SK-N-SH (cell line): ENCODE results near the gene ANK3. TPM values are rescaled to one million over a fixed set of nuclear protein-coding genes. Genes with fewer than 3 reads are reported as not detected.

Experiments
- CTCF ChIA-PET: fragments of 300-600, 350-600 bp; formaldehyde crosslinking; extraction: SDS; loops from one replicate; lab custom pipeline; 2021; lab: Yijun Ruan, JAX
- POLR2A ChIA-PET: fragments of 350-600 bp; sonication (Branson Sonifier 250); formaldehyde crosslinking; extraction: SDS; loops from one replicate; lab custom pipeline; 2020; ENCODE audit warnings: antibody characterized with exemption, inconsistent platforms; lab: Yijun Ruan, JAX
- DNase-seq: peaks from one replicate; pipeline ENCODE4 v3.0.0; 2012
- H2AFZ ChIP-seq: fragments of 200-600 bp; sonication (generic); 2 replicates; pipeline ENCODE4 v1.8.1; 2016; ENCODE audit warnings: antibody characterized with exemption, mild to moderate bottlenecking, low read depth
- H3F3A ChIP-seq: fragments of 200-600 bp; sonication (generic); replicated peaks from 2 replicates; pipeline ENCODE3; 2016; ENCODE audit warnings: antibody characterized with exemption, mild to moderate bottlenecking; ENCODE audit not compliant: insufficient read depth
- H3K27ac ChIP-seq, 2 experiments: fragments of 200-500 bp in 1 of 2; fragments of 200-600 bp in 1 of 2; sonication (Bioruptor generic) in 1 of 2; sonication (generic), shearing (Covaris generic) in 1 of 2; 2 replicates each; pipeline versions ENCODE4 v1.5.1 to v1.6.1; 2014 to 2016; ENCODE audit warnings: low read depth in 2 of 2, inconsistent platforms in 1 of 2, low read length in 1 of 2, mild to moderate bottlenecking in 1 of 2, mixed read lengths in 1 of 2
- H3K27me3 ChIP-seq: fragments of 200-600 bp; sonication (generic), shearing (Covaris generic); 2 replicates; pipeline ENCODE4 v1.6.1; 2016; ENCODE audit warnings: mixed run types; ENCODE audit not compliant: insufficient read depth
- H3K36me3 ChIP-seq, 2 experiments: fragments of 200-500 bp in 1 of 2; fragments of 200-600 bp in 1 of 2; sonication (Bioruptor generic) in 1 of 2; sonication (generic) in 1 of 2; replicated peaks in 1 of 2; 2 replicates each; pipeline versions ENCODE3 to v1.5.1; 2014 to 2016; ENCODE audit warnings: low read length in 1 of 2, mild to moderate bottlenecking in 1 of 2; ENCODE audit not compliant: insufficient read depth in 2 of 2, control insufficient read depth in 1 of 2
- H3K4me1 ChIP-seq, 2 experiments: fragments of 200-500 bp in 1 of 2; fragments of 200-600 bp in 1 of 2; sonication (Bioruptor generic) in 1 of 2; sonication (generic), shearing (Covaris generic) in 1 of 2; 2 replicates each; pipeline versions ENCODE4 v1.5.1 to v1.6.1; 2014 to 2016; ENCODE audit warnings: low read depth in 1 of 2, low read length in 1 of 2, mixed run types in 1 of 2; ENCODE audit not compliant: insufficient read depth in 2 of 2, control insufficient read depth in 1 of 2
- H3K4me2 ChIP-seq: fragments of 200-600 bp; sonication (generic), shearing (Covaris generic); 2 replicates; pipeline ENCODE4 v1.6.1; 2017; ENCODE audit warnings: mixed run types
- H3K4me3 ChIP-seq, 2 experiments: fragments of 200-500 bp in 1 of 2; fragments of 200-600 bp in 1 of 2; sonication (Bioruptor generic) in 1 of 2; sonication (generic), shearing (Covaris generic) in 1 of 2; 2 replicates each; pipeline versions ENCODE4 v1.5.1 to v1.8.1; 2014 to 2016; ENCODE audit warnings: low read depth in 2 of 2, inconsistent platforms in 1 of 2, low read length in 1 of 2, mild to moderate bottlenecking in 1 of 2, mixed read lengths in 1 of 2, moderate library complexity in 1 of 2
- H3K79me2 ChIP-seq: fragments of 200-600 bp; sonication (generic); 2 replicates; pipeline ENCODE4 v1.8.1; 2017; ENCODE audit warnings: mild to moderate bottlenecking; ENCODE audit not compliant: insufficient read depth
- H3K9ac ChIP-seq: fragments of 200-600 bp; sonication (generic); 2 replicates; pipeline ENCODE4 v1.6.1; 2017; ENCODE audit warnings: mixed run types
- H3K9me2 ChIP-seq: fragments of 200-600 bp; sonication (generic); 2 replicates; pipeline ENCODE4 v1.6.1; 2017; ENCODE audit warnings: mixed run types
- H3K9me3 ChIP-seq: fragments of 200-600 bp; sonication (generic); 2 replicates; pipeline ENCODE4 v1.6.1; 2017; ENCODE audit warnings: mixed run types, mild to moderate bottlenecking, moderate library complexity
- H4K20me1 ChIP-seq: fragments of 200-600 bp; sonication (generic); 2 replicates; pipeline ENCODE4 v1.6.1; 2017; ENCODE audit warnings: mild to moderate bottlenecking, mixed run types; ENCODE audit not compliant: insufficient read depth
- EP300 ChIP-seq, 2 experiments: IDR thresholded peaks; 2 replicates each; pipeline versions ENCODE4 v1.4.0 to v1.6.1; 2012; ENCODE audit warnings: borderline replicate concordance in 1 of 2, low read depth in 1 of 2, low read length in 1 of 2
- EZH2phosphoT487 ChIP-seq: fragments of 200-600 bp; sonication (generic); IDR thresholded peaks from 2 replicates; pipeline ENCODE4 v1.6.1; 2017; ENCODE audit warnings: low read depth, mixed run types, mild to moderate bottlenecking, antibody characterized with exemption, moderate library complexity, borderline replicate concordance
- FOSL2 ChIP-seq: IDR thresholded peaks from 2 replicates; pipeline ENCODE4 v1.4.0; 2012; ENCODE audit warnings: low read depth, mild to moderate bottlenecking, moderate library complexity, borderline replicate concordance
- FOXJ3 ChIP-seq: sonication (generic); formaldehyde crosslinking; IDR thresholded peaks from 2 replicates; pipeline ENCODE4 v1.5.1; 2020; ENCODE audit warnings: mild to moderate bottlenecking, missing genetic modification reagents
- FOXM1 ChIP-seq: IDR thresholded peaks from 2 replicates; pipeline ENCODE4 v1.4.0; 2012; ENCODE audit warnings: low read depth, mild to moderate bottlenecking
- MEF2A ChIP-seq: IDR thresholded peaks from 2 replicates; pipeline ENCODE4 v1.4.0; 2012; ENCODE audit warnings: low read depth, borderline replicate concordance
- MXI1 ChIP-seq: IDR thresholded peaks from 2 replicates; pipeline ENCODE4 v1.6.1; 2012; ENCODE audit warnings: mild to moderate bottlenecking, low read depth, low read length, improper control_type of control experiment
- NFIC ChIP-seq: IDR thresholded peaks from 2 replicates; pipeline ENCODE4 v1.4.0; 2012; ENCODE audit warnings: borderline replicate concordance
- NRF1 ChIP-seq: IDR thresholded peaks from 2 replicates; pipeline ENCODE4 v1.6.1; 2012; ENCODE audit warnings: low read depth, mild to moderate bottlenecking, low read length
- PBX3 ChIP-seq: IDR thresholded peaks from 2 replicates; pipeline ENCODE4; 2012
- RAD21 ChIP-seq: IDR thresholded peaks from 2 replicates; pipeline ENCODE4 v1.6.1; 2012; ENCODE audit warnings: mild to moderate bottlenecking, low read length
- RCOR1 ChIP-seq: fragments of 150-350 bp; IDR thresholded peaks from 2 replicates; pipeline ENCODE4 v1.6.1; 2017; ENCODE audit warnings: antibody characterized with exemption, low read length
- REST ChIP-seq: IDR thresholded peaks from 2 replicates; pipeline ENCODE4 v1.6.1; 2012; ENCODE audit warnings: mild to moderate bottlenecking, low read depth, low read length, moderate library complexity
- RFX5 ChIP-seq: IDR thresholded peaks from 2 replicates; pipeline ENCODE4 v1.6.1; 2012; ENCODE audit warnings: mild to moderate bottlenecking, improper control_type of control experiment, low read length
- SIN3A ChIP-seq: IDR thresholded peaks from 2 replicates; pipeline ENCODE4 v1.6.1; 2012; ENCODE audit warnings: low read depth, mild to moderate bottlenecking, low read length, moderate library complexity, borderline replicate concordance
- SMC3 ChIP-seq: IDR thresholded peaks from 2 replicates; pipeline ENCODE4 v1.6.1; 2012; ENCODE audit warnings: low read depth, low read length, improper control_type of control experiment
- TAF1 ChIP-seq: IDR thresholded peaks from 2 replicates; pipeline ENCODE4 v1.6.1; 2012; ENCODE audit warnings: low read depth, mild to moderate bottlenecking, low read length, moderate library complexity, borderline replicate concordance
- TCF12 ChIP-seq: IDR thresholded peaks from 2 replicates; pipeline ENCODE4 v1.4.0; 2012
- TEAD4 ChIP-seq: IDR thresholded peaks from 2 replicates; pipeline ENCODE4 v1.4.0; 2012; ENCODE audit warnings: mild to moderate bottlenecking, borderline replicate concordance; ENCODE audit not compliant: insufficient read depth
- YY1 ChIP-seq: IDR thresholded peaks from 2 replicates; pipeline ENCODE4 v1.4.0; 2012; ENCODE audit warnings: low read depth, mild to moderate bottlenecking
- WGBS: methylation state at CpG from one replicate; pipeline ENCODE4 v1.1.6; 2017; ENCODE audit warnings: low lambda C conversion rate; 5-methylcytosine and 5-hydroxymethylcytosine counted together
- polyA plus RNA-seq, 3 experiments: library from polyadenylated mRNA; depleted of rRNA; stranded (reverse); fragments of >200 nt; gene quantifications; 2 replicates each; pipeline ENCODE4 v1.2.3, GENCODE V29; 2012

ANK3 gene
- polyA plus RNA-seq, 1 of the 3 experiments (the other 2 are of a cell fraction): 10.0 TPM

- no peaks in the 10 kb centered on the region for H3K36me3 ChIP-seq
- H3K27ac ChIP-seq: peak overlapping the region in 1 of 2 experiments; percentile 65
- peaks cover 22% of the 10 kb centered on the region for H3F3A ChIP-seq
- H3K9me2 ChIP-seq: no peaks in the 10 kb centered on the region
- H2AFZ ChIP-seq: no peak overlapping the region
- WGBS: 83% methylated on average over 6 of the region's 6 CpGs
- no peaks in the 10 kb centered on the region for H4K20me1 ChIP-seq
- no peaks in the 10 kb centered on the region for H3K27me3 ChIP-seq
- no peak for TF ChIP-seq MXI1
- no peak for TF ChIP-seq FOXM1
- TF ChIP-seq EP300 (IDR thresholded peaks at IDR 0.05; ENCODE audit: borderline replicate concordance in 1 of 2, low read depth in 1 of 2, low read length in 1 of 2): no peak
- no peak for TF ChIP-seq SMC3
- no peak for TF ChIP-seq EZH2phosphoT487
- TF ChIP-seq FOSL2: no peak
- no peak for TF ChIP-seq TAF1
- no peak; the same call in 1 of the 2 replicates for TF ChIP-seq NFIC
- no peak for TF ChIP-seq YY1
- TF ChIP-seq NRF1: no peak
- no peak for TF ChIP-seq RCOR1
- TF ChIP-seq MEF2A: no peak
- no peak for TF ChIP-seq REST
- TF ChIP-seq, all 33 proteins: peak for 0
- CTCF ChIA-PET: interaction anchor here (0.5 to 1.6 kb wide), 4 partner anchors 8 to 21 kb away, joined by 3 to 5 read pairs (median 3); no protein-coding TSS in a partner anchor
- POLR2A ChIA-PET: no interaction called here
- no peak for DNase-seq
- Histone ChIP-seq H3K9ac (no peak overlapping the region), H3K4me1 (peaks cover 19 to 24% of the 10 kb centered on the region in 2 experiments), H3K4me3 (no peak overlapping the region), H3K79me2 (no peaks in the 10 kb centered on the region), H3K9me3 (no peaks in the 10 kb centered on the region), H3K4me2 (no peak overlapping the region)
These were observed 96.0 kb downstream of the ANK3 start for GRCh38 chr10:60293581-60294175.

- no peak overlapping the region for H2AFZ ChIP-seq
- no peaks in the 10 kb centered on the region for H3K9me3 ChIP-seq
- H3K79me2 ChIP-seq: no peaks in the 10 kb centered on the region
- peak overlapping the region in 1 of 2 experiments; percentile 65; a peak in 1 of 4 replicates for H3K27ac ChIP-seq
- no peaks in the 10 kb centered on the region for H3K27me3 ChIP-seq
- POLR2A ChIA-PET: no interaction called here
- peaks cover 18% of the 10 kb centered on the region for H3F3A ChIP-seq
- no peak overlapping the region for H3K9ac ChIP-seq
- no peaks in the 10 kb centered on the region for H3K36me3 ChIP-seq
- no peaks in the 10 kb centered on the region for H3K9me2 ChIP-seq
- H3K4me3 ChIP-seq: no peak overlapping the region
- H3K4me2 ChIP-seq: no peak overlapping the region
- H4K20me1 ChIP-seq: no peaks in the 10 kb centered on the region
- WGBS: 91% methylated on average over 8 of the region's 8 CpGs
- peaks cover 21 to 28% of the 10 kb centered on the region in 2 experiments for H3K4me1 ChIP-seq
- DNase-seq: no peak
- CTCF ChIA-PET: interaction anchor here (0.5 to 1.0 kb wide), 3 partner anchors 9 to 83 kb away, joined by 3 read pairs; no protein-coding TSS in a partner anchor
- TF ChIP-seq RFX5: no peak
- no peak for TF ChIP-seq NRF1
- TF ChIP-seq PBX3: no peak
- no peak for TF ChIP-seq RAD21
- no peak for TF ChIP-seq SIN3A
- TF ChIP-seq FOXJ3 (CRISPR knock-in tag): no peak
- no peak for TF ChIP-seq FOXM1
- TF ChIP-seq REST: no peak
- no peak for TF ChIP-seq TEAD4
- no peak for TF ChIP-seq TCF12
- TF ChIP-seq EZH2phosphoT487: no peak
These were observed 96.7 kb downstream of the ANK3 start for GRCh38 chr10:60292998-60293397.
